Stimulated activated CD4-positive, alpha-beta T cell treated with anti-CD3 and anti-CD28 coated beads, TNF-alpha, amount 100 ng/mL, for 1 hour (primary cell): ENCODE data around the gene HOXC11.

ENCODE experiments used
- DNase-seq, 3 donors: peaks; one replicate each; pipeline ENCODE4 v3.0.0-alpha.2; 2020; ENCODE audit warnings: low read depth in 3 of 3, low spot score in 1 of 3

Gene HOXC11

DNA sequence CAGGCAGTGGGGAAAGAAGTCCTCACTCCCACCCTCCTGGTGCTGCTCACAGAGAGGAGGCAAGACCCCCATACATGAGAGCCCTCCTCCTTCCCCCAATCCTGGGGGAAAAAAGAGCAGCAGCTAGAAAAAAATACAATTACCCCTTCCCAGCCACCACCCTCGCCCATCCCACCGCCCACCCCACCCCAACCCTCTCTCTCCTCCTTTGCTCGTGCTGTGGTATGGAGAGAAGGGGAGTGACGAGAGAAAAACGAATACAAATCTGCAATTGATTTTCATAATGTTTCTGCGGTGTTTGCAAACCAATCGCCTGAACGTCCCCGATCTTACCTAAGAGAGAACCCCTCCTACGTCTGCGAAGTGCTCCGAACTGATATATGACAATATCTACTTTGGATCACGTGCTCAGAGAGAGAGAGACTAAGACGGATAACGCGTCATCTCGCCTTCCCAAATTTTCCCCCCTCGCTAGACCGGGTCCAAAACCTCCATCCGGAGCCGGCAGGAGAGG is at the start of gene HOXC11:
Gene HOXC11 (plus strand): TSS at position 405 of the 514 bp plus-strand sequence. CDS start 116 bp downstream, outside the sequence.
- no peak for DNase-seq

DNA sequence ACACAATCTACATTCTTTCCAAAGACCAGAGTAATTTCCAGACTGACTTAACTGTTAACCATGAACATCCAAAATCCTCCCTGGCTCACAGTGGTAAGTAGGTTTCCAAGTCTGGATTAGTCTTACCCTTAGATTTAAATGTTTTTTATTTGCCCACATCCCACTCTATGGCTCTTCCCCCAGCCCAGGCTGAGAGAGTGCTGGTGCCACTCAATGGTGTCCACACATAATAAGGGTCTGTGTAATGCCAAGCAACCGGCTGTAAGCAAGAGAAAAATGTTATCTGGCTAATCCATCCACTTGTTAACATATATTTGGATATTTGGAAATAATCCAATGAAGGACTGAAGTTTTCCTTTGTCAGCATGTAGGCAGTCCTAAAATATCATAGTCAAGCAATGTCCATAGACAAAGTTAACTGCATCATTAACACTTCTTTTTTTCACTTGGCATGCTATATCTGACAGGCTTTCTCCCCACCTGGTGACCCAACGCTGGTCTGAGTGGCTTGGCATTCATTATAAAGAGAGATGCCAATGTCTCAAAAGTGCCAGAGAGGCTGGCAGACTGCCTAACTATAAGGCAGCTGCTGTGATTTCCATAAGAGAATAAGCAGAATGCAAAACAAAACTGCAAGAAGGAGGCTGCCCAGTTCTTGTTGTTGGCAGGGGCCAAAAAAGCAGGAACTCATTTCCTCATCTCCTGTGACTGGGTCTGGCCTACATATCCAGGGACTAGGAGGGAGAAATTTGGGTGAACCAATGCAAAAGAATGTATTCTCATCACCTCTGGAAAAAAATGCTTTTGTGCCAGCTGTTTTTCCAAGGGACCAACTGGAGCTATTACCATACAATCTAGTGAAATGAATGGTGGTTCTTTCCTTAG is 48.2 kb upstream of the HOXC11 start:
- DNase-seq: no peak

GRCh38 chr12:53927220-53928029 is 45.5 kb upstream of the HOXC11 start:
- no peak for DNase-seq

GRCh38 chr12:53928054-53928835 is 44.7 kb upstream of the HOXC11 start:
- no peak for DNase-seq

DNA sequence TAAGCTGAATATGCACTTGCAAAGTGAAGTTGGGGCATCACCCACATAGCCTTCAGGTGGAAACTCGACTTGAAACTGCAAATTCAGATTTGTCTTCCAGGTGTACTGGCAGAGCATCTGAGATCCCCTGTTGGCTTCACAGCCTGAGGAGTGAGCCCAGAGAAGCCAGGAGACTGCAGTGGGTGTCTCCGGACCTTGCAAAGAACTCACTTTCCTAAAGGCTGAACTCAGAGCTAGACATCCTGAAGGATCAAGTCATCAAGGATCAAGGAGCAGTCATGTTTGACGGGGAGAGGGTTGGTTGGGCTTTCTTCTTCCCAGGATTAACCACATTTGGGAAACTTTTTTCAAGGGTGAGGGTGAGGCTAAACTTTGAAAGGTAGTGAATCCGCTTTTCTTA is 43.4 kb upstream of the HOXC11 start:
- DNase-seq: no peak

DNA sequence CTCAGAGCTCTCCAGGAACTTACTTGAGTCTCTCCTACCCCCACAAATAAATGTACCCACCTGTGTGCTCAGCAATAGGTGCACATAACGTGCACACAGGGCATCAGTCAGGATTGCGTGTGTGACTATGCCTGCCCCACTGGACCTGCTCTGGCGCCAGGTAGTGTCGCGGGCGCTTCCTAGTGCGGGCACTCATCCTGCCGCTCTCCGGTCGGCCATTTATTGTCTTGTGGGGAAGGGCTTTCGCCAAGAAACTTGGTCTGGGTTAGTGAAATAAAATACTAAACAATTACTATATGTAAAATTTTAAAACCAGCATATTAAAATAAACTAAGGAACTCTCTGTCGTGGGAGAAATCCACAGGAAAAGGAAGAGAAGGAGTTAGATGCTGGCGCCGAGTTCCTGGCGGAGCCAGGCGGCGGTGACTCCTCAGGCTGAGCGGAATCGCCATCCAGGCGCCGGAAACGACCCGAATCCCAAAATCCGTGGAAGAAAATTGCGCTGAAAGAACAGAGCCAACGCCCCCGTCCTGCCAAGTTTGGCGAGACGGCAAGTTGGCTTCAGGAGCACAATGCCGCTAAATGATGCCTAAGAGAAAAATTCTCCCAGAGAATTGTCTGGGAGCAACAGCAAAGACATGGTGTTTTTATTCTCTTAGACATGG is 42.2 kb upstream of the HOXC11 start:
- no peak for DNase-seq

DNA sequence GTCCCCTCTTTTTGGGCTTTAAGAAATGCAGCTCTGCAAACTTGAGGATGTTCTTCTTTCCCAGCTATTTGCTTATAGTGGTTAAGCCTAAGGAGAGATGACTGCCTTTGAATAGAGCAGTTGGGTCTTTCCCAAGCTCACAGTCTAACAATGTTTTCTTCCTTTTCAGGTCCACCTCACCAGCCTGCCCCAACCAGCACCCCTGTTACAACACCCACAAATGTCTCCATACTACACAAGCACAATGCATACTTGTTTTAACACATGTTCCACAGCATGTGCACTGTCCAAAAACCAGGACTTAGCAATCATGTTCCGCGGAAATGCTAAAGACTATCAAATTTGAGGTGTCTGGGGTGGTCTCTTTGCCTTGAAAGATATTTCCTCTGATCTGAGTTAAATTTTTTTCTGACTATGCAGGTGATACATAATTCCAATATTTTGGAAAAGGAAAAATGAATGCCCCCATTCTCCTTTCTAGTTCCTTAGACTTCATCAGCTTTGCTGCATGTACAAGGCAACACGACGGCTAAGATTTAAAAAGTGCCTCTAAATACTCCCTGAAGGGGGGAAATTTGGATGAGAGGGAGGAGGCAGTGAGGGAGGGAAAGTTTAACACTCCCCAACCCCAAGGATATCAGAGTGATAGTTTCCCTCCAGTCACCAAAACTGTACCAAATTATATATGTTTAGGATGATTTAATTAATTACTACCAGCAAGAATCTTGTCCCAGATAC is 40.9 kb upstream of the HOXC11 start:
- no peak for DNase-seq

GRCh38 chr12:53932915-53933314 is 40.0 kb upstream of the HOXC11 start:
- no peak for DNase-seq

- no peak for DNase-seq
Observed at GRCh38 chr12:53935383-53936341, 37.3 kb upstream of the HOXC11 start.

DNA sequence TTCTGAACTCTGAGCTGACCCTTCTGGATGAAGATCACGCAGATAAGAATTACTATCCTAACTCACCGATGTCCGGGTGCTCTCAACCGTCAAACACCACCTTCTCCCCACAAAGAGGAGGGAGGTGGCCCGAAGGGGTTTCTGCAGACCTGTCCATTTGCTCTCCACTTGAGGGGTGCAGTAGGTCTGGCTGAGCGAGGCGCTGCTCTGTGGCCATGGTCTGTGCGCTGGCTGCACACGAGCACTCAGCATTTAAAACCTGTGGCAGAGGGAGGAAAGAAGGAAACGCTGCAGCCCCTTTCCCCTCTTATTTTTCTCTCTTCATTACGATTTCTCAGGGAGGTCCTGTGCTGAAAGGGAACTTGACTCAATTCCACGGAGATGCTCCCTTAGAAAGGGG is 35.8 kb upstream of the HOXC11 start:
- no peak for DNase-seq

DNA sequence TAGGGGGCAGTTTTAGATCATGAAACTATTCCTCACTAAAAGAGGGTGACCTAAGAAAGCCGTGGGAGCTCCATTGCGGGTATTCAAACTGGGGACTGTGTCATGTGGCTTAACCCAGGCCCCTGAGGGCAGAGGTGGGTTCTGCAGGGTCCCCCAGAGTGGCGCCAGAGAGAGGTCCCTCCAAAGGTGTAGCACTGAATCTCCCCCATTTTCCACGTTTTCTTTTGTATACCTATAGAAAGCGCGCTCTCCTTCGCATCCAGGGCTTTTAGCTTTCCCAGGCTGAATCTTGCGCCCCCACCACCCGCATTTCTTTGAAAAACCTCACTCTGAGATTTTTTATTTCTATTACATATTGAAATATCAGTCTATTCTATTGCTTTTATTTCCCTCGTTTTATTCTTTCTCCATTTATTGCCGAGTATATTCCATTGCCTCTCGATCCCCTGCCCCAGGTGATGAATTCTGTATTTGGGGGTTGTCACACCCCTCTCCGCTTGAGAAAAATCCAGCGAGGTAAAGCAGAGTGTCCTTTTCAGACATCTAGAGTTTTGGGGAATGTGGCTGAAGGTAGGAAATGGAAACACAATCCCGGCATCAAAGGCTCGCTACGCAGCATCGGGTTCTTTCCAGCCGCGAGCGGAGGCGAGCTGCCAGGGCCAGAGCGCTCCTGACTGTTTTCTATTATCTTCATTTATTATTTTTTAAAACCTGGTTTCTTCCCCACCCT is 35.2 kb upstream of the HOXC11 start:
- no peak for DNase-seq

DNA sequence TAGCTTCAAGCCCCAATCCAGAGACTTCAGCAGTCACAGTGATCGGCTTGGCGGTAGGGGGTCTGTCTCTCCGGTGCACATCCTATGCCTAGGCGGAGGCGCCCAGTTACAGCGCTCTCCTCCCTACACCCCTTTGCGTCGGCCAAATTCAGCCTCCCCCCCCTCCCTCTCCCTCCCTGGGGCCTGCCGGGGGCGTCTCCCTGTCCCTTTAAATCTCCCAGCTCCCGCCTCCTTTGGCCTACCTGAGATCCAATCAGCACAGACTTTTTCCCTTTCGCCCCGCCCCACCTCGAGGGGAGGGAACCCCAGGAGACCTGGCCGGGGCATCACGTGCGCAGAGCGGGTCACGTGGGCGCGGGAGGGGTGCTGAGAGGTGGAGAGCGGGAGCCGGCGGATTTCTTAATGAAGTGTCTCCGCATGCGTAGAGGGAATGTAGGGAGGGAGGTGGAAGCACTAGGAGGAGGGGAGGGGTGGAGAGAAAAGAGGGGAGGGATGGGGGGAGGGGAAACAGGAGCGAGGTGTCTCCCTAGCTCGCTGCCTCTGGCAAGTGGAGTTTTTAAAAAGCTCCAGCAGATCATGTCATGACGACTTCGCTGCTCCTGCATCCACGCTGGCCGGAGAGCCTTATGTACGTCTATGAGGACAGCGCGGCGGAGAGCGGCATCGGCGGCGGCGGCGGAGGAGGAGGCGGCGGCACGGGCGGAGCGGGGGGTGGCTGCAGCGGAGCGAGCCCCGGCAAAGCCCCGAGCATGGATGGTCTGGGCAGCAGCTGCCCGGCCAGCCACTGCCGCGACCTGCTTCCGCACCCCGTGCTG is 34.4 kb upstream of the HOXC11 start, which contains the start of gene HOXC13:
Gene HOXC13 (plus strand): TSS at position 506 of the 815 bp plus-strand sequence. CDS start 76 bp downstream, at position 582.
- no peak for DNase-seq

DNA sequence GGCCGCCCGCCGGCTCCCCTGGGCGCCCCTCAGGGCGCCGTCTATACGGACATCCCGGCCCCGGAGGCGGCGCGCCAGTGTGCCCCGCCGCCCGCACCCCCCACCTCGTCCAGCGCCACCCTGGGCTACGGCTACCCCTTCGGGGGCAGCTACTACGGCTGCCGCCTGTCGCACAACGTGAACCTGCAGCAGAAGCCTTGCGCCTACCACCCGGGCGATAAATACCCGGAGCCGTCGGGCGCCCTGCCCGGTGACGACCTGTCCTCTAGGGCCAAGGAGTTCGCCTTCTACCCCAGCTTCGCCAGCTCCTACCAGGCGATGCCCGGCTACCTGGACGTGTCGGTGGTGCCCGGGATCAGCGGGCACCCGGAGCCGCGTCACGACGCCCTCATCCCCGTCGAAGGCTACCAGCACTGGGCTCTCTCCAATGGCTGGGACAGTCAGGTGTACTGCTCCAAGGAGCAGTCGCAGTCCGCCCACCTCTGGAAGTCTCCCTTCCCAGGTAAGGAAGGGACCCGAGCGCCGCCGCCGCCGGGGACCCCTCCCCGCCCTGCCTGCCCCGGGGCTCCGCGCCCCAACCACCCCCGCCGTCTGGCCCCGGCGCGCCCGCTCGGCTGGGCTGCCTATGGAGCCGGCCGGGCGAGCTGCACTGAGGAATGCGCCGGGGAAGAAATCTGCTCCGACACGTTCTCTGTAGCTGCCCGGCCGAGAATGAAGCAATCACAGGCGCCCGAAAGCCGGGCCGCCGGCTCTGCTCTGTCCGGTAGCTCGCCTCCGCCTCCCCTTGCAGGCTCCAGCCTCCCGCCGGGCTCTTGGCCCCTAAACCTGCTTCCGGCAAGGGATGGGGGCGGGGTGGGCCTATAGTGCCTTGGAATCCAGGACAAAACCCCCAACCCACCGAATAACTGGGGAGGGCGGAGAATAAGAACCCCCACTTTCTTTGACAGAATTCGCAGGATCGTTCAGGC is 33.5 kb upstream of the HOXC11 start:
- DNase-seq: no peak

DNA sequence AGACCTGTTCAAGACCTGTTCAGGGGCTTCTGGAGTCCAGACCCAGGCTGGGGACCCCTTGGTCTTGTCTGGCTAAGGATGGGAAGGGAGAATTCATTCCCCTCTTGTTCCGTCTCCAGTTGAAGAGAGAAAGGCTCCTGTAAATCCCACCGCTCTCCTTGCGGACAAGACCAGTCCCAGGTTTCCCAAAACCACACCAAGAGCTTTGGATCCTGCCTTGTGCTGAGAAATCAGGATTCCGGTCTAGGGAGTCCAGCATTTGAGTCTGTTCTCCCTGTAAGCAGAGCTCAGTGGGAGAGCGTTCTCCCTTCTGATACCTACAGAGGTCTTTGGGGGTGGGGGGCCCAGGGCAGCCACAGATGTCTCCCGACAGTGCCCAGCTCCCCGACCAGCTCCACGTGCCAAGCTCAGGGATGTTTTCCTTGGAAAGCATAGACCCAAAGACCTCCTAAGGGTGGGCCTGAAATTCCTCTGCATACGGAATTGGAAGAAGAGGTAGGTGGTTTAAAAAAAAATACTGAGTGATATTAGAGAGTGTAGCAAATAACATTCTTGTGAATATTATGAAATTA is 32.4 kb upstream of the HOXC11 start:
- DNase-seq: no peak

GRCh38 chr12:53941187-53941586 is 31.7 kb upstream of the HOXC11 start:
- no peak for DNase-seq

- DNase-seq: no peak
Observed at GRCh38 chr12:53941750-53942149, 31.2 kb upstream of the HOXC11 start.
